ENCODE data around the gene C18orf32.

GRCh38 chr18:49490246-49490762 is 3.3 kb upstream of the C18orf32 start:
- no peak for TF ChIP-seq CTCF (IDR thresholded peaks at IDR 0.05; ENCODE audit: borderline replicate concordance, extremely low read depth, low read length, poor library complexity, severe bottlenecking)
- no peak for TF ChIP-seq EZH2 (IDR thresholded peaks at IDR 0.05; ENCODE audit: borderline replicate concordance, low read depth, low read length, severe bottlenecking)

Measured in DND-41 (cell line).